Posterior vena cava (tissue), 2 donors: ENCODE data around the gene BICD1. TPM values are rescaled to one million over a fixed set of nuclear protein-coding genes. Genes with fewer than 3 reads are reported as not detected.
"Not testable (repeated sequence)": the region's sequence is repeated elsewhere in the genome, so short reads cannot be mapped to it uniquely, and the experiment has no call there.

Experiments
- DNase-seq: peaks from one replicate; pipeline ENCODE4 v3.0.0-alpha.2; 2020; ENCODE audit warnings: low spot score
- intact Hi-C, 2 donors: fragments of 100-400 bp; cut with DNase I; formaldehyde crosslinking; loops; one replicate each; pipeline versions ENCODE4 v1.14.1 to v1.14.2; 2022 to 2023
- total RNA-seq, 2 donors: library from RNA; stranded (reverse); fragmentation: NEBNext Ultra II Directional; extraction: Animal tissue kit (Norgen Biotek cat#: 25700); gene quantifications; one replicate each; pipeline ENCODE4 v1.2.1, GENCODE V29; 2021
- donor health status: DM: yes; HTN: yes; CAD: no.
- donor health status: DM: yes; HTN: yes; CAD: no.

The BICD1 gene
- total RNA-seq, 2 donors from 2014 or later: 24.1 to 34.6 TPM

GRCh38 chr12:32257695-32258496 is 151.2 kb downstream of the BICD1 start:
- DNase-seq: no peak
- intact Hi-C loops: loop anchor here in 1 of 2 donors (5.0 kb wide), 1 partner anchor 39 kb away; no protein-coding TSS in a partner anchor

GRCh38 chr12:32260696-32261095 is 154.0 kb downstream of the BICD1 start:
- no peak for DNase-seq
- intact Hi-C loops: no loop called here

- intact Hi-C loops: no loop called here
Observed at GRCh38 chr12:32261638-32262037, 155.0 kb downstream of the BICD1 start.

GRCh38 chr12:32264961-32265360 is 158.3 kb downstream of the BICD1 start:
- intact Hi-C loops: no loop called here
- DNase-seq: no peak

More at GRCh38 chr12:32261638-32262037, 155.0 kb downstream of the BICD1 start:
- no peak for DNase-seq

GRCh38 chr12:32265456-32265855 is 158.8 kb downstream of the BICD1 start:
- no peak for DNase-seq
- intact Hi-C loops: no loop called here

GRCh38 chr12:32265951-32266350 is 159.3 kb downstream of the BICD1 start:
- intact Hi-C loops: no loop called here
- no peak for DNase-seq

GRCh38 chr12:32266756-32267155 is 160.1 kb downstream of the BICD1 start:
- intact Hi-C loops: no loop called here
- no peak for DNase-seq

- DNase-seq: no peak
- intact Hi-C loops: no loop called here
Observed at GRCh38 chr12:32270818-32271710, 164.4 kb downstream of the BICD1 start.

- intact Hi-C loops: no loop called here
Observed at GRCh38 chr12:32272465-32272864, 165.8 kb downstream of the BICD1 start.

GRCh38 chr12:32273063-32273522 is 166.4 kb downstream of the BICD1 start:
- no peak for DNase-seq
- intact Hi-C loops: no loop called here

More at GRCh38 chr12:32272465-32272864, 165.8 kb downstream of the BICD1 start:
- DNase-seq: no peak

GRCh38 chr12:32273712-32274111 is 167.1 kb downstream of the BICD1 start:
- no peak for DNase-seq
- intact Hi-C loops: no loop called here

- intact Hi-C loops: no loop called here
- DNase-seq: no peak
Observed at GRCh38 chr12:32274665-32275064, 168.0 kb downstream of the BICD1 start.

- DNase-seq, intact Hi-C loops: not testable (repeated sequence)
Observed at GRCh38 chr12:32275520-32275919, 168.9 kb downstream of the BICD1 start.

GRCh38 chr12:32277774-32278173 is 171.1 kb downstream of the BICD1 start:
- intact Hi-C loops: no loop called here

GRCh38 chr12:32281098-32281497 is 174.5 kb downstream of the BICD1 start:
- intact Hi-C loops: no loop called here
- DNase-seq: no peak

More at GRCh38 chr12:32277774-32278173, 171.1 kb downstream of the BICD1 start:
- DNase-seq: no peak

- no peak for DNase-seq
- intact Hi-C loops: no loop called here
Observed at GRCh38 chr12:32284561-32284960, 177.9 kb downstream of the BICD1 start.

- DNase-seq: no peak
- intact Hi-C loops: loop anchor here in 1 of 2 donors (5.0 kb wide), 1 partner anchor 133 kb away; no protein-coding TSS in a partner anchor
Observed at GRCh38 chr12:32285021-32285420, 178.4 kb downstream of the BICD1 start.

GRCh38 chr12:32285489-32285888 is 178.8 kb downstream of the BICD1 start:
- DNase-seq: no peak
- intact Hi-C loops: loop anchor here in 1 of 2 donors (5.0 kb wide), 1 partner anchor 133 kb away; no protein-coding TSS in a partner anchor

GRCh38 chr12:32290411-32290810 is 183.8 kb downstream of the BICD1 start:
- DNase-seq: no peak
- intact Hi-C loops: no loop called here

- DNase-seq: no peak
- intact Hi-C loops: no loop called here
Observed at GRCh38 chr12:32292151-32292550, 185.5 kb downstream of the BICD1 start.
